HepG2 (cell line): Measurements from ENCODE around the gene CMPK2. TPM values are rescaled to one million over a fixed set of nuclear protein-coding genes. Genes with fewer than 3 reads are reported as not detected.

Source experiments
- CREB1 ChIP-seq, 2 experiments: fragments of 450-650 bp in 1 of 2; IDR thresholded peaks; 2 replicates each; pipeline ENCODE4 v1.6.1; 2016 to 2017; ENCODE audit warnings: control low read depth in 1 of 2, mild to moderate bottlenecking in 1 of 2, missing compliant biosample characterization in 1 of 2, missing genetic modification characterization in 1 of 2
- KLF13 ChIP-seq: sonication (generic); formaldehyde crosslinking; IDR thresholded peaks from 2 replicates; pipeline ENCODE4 v1.4.0; 2020; ENCODE audit warnings: mild to moderate bottlenecking, missing genetic modification reagents
- MIER3 ChIP-seq: IDR thresholded peaks from 2 replicates; pipeline ENCODE4 v1.6.1; 2016; ENCODE audit warnings: missing compliant biosample characterization, borderline replicate concordance
- PRDM15 ChIP-seq: sonication (generic); formaldehyde crosslinking; IDR thresholded peaks from 2 replicates; pipeline ENCODE4 v1.4.0; 2020; ENCODE audit warnings: missing genetic modification reagents
- RFXAP ChIP-seq: sonication (generic); formaldehyde crosslinking; IDR thresholded peaks from 2 replicates; pipeline ENCODE4 v1.4.0; 2020; ENCODE audit warnings: missing genetic modification reagents, borderline replicate concordance
- TCF12 ChIP-seq, 2 experiments: fragments of 450-650 bp in 1 of 2; sonication (generic) in 1 of 2; formaldehyde crosslinking in 1 of 2; IDR thresholded peaks; 2 replicates each; pipeline versions ENCODE4 v1.6.1 to v1.8.0; 2017 to 2022; ENCODE audit warnings: antibody characterized with exemption in 1 of 2, mild to moderate bottlenecking in 1 of 2, missing genetic modification reagents in 1 of 2, moderate library complexity in 1 of 2
- ZNF550 ChIP-seq: sonication (generic); formaldehyde crosslinking; IDR thresholded peaks from 2 replicates; pipeline ENCODE4 v1.4.0; 2020; ENCODE audit warnings: mild to moderate bottlenecking, missing genetic modification reagents, borderline replicate concordance
- polyA plus RNA-seq, 8 experiments: library from polyadenylated mRNA; depleted of rRNA in 3 of 8; stranded (reverse) in 7 of 8; unstranded in 1 of 8; fragments of >200 nt; fragmentation: Illumina TruSeq in 4 of 8; extraction: Trizol in 4 of 8; gene quantifications; 2 replicates each; pipeline versions ENCODE4 v1.2.1 to v1.2.3, GENCODE V29; 2011 to 2016; ENCODE audit warnings: low read depth in 4 of 8, missing spikeins in 1 of 8, mixed read lengths in 1 of 8; ENCODE audit not compliant: insufficient read depth in 1 of 8
- total RNA-seq, 5 experiments: library from RNA; depleted of rRNA; stranded (reverse); fragments of >200 nt; fragmentation: Illumina TruSeq; extraction: Trizol; gene quantifications; 2 replicates each; pipeline ENCODE4 v1.2.3, GENCODE V29; 2016; ENCODE audit warnings: low read depth in 1 of 5
- TF ChIP-seq, protein P1 (sequence below): sonication (generic); formaldehyde crosslinking; IDR thresholded peaks from 2 replicates; pipeline ENCODE4 v1.4.0; 2020; ENCODE audit warnings: missing genetic modification reagents, borderline replicate concordance
- TF ChIP-seq, protein P2 (sequence below): sonication (generic); formaldehyde crosslinking; conservative IDR thresholded peaks from 2 replicates; pipeline ENCODE4 v1.8.0; 2022; ENCODE audit warnings: low read depth, missing genetic modification reagents
- TF ChIP-seq, protein P3 (sequence below): sonication (generic); formaldehyde crosslinking; conservative IDR thresholded peaks from 2 replicates; pipeline ENCODE4 v1.4.0; 2020; ENCODE audit warnings: mild to moderate bottlenecking, missing genetic modification reagents, moderate library complexity

The CMPK2 gene
- total and polyA plus RNA-seq, 2 of the 13 experiments (the other 11 are each of a cell fraction or from before 2014, with no cell fraction given): 0.04 to 1.0 TPM

- TF ChIP-seq, protein P1, sequence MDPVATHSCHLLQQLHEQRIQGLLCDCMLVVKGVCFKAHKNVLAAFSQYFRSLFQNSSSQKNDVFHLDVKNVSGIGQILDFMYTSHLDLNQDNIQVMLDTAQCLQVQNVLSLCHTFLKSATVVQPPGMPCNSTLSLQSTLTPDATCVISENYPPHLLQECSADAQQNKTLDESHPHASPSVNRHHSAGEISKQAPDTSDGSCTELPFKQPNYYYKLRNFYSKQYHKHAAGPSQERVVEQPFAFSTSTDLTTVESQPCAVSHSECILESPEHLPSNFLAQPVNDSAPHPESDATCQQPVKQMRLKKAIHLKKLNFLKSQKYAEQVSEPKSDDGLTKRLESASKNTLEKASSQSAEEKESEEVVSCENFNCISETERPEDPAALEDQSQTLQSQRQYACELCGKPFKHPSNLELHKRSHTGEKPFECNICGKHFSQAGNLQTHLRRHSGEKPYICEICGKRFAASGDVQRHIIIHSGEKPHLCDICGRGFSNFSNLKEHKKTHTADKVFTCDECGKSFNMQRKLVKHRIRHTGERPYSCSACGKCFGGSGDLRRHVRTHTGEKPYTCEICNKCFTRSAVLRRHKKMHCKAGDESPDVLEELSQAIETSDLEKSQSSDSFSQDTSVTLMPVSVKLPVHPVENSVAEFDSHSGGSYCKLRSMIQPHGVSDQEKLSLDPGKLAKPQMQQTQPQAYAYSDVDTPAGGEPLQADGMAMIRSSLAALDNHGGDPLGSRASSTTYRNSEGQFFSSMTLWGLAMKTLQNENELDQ (CRISPR knock-in tag): no peak
- TF ChIP-seq, protein P2, sequence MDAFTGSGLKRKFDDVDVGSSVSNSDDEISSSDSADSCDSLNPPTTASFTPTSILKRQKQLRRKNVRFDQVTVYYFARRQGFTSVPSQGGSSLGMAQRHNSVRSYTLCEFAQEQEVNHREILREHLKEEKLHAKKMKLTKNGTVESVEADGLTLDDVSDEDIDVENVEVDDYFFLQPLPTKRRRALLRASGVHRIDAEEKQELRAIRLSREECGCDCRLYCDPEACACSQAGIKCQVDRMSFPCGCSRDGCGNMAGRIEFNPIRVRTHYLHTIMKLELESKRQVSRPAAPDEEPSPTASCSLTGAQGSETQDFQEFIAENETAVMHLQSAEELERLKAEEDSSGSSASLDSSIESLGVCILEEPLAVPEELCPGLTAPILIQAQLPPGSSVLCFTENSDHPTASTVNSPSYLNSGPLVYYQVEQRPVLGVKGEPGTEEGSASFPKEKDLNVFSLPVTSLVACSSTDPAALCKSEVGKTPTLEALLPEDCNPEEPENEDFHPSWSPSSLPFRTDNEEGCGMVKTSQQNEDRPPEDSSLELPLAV (CRISPR knock-in tag): no peak
- peak; percentile 38; the same call in 1 of the 2 replicates for TF ChIP-seq RFXAP (CRISPR knock-in tag)
- no peak for TF ChIP-seq MIER3 (CRISPR knock-in tag)
- no peak for TF ChIP-seq KLF13 (CRISPR knock-in tag)
- TF ChIP-seq, protein P3, sequence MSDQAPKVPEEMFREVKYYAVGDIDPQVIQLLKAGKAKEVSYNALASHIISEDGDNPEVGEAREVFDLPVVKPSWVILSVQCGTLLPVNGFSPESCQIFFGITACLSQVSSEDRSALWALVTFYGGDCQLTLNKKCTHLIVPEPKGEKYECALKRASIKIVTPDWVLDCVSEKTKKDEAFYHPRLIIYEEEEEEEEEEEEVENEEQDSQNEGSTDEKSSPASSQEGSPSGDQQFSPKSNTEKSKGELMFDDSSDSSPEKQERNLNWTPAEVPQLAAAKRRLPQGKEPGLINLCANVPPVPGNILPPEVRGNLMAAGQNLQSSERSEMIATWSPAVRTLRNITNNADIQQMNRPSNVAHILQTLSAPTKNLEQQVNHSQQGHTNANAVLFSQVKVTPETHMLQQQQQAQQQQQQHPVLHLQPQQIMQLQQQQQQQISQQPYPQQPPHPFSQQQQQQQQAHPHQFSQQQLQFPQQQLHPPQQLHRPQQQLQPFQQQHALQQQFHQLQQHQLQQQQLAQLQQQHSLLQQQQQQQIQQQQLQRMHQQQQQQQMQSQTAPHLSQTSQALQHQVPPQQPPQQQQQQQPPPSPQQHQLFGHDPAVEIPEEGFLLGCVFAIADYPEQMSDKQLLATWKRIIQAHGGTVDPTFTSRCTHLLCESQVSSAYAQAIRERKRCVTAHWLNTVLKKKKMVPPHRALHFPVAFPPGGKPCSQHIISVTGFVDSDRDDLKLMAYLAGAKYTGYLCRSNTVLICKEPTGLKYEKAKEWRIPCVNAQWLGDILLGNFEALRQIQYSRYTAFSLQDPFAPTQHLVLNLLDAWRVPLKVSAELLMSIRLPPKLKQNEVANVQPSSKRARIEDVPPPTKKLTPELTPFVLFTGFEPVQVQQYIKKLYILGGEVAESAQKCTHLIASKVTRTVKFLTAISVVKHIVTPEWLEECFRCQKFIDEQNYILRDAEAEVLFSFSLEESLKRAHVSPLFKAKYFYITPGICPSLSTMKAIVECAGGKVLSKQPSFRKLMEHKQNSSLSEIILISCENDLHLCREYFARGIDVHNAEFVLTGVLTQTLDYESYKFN (CRISPR knock-in tag): 0 out of 2 replicates have a peak, but pooled peaks have one; percentile 19
- no peak for TF ChIP-seq ZNF550 (CRISPR knock-in tag)
- TF ChIP-seq PRDM15 (CRISPR knock-in tag): peak; percentile 90
- TF ChIP-seq CREB1 (IDR thresholded peaks at IDR 0.05): no peak
- no peak for TF ChIP-seq CREB1 (CRISPR knock-in tag; IDR thresholded peaks at IDR 0.05)
- no peak for TF ChIP-seq TCF12 (IDR thresholded peaks at IDR 0.05)
- TF ChIP-seq TCF12 (CRISPR knock-in tag; IDR thresholded peaks at IDR 0.05): no peak
Observed at GRCh38 chr2:6865346-6866274, at the start of gene CMPK2 (continued).
